ENCODE results near the gene NUP93.

- TF ChIP-seq SIN3A (IDR thresholded peaks at IDR 0.05; ENCODE audit: borderline replicate concordance, insufficient read depth, low read length) = no peak
- TF ChIP-seq TAF1 (IDR thresholded peaks at IDR 0.05; ENCODE audit: borderline replicate concordance, insufficient read depth, low read length) = no peak
Observed at GRCh38 chr16:56866955-56867830, 137.3 kb downstream of the NUP93 start.

All from PFSK-1 (cell line).